BJ (cell line): ENCODE measurements around the gene NUPR2. TPM values are rescaled to one million over a fixed set of nuclear protein-coding genes. Genes with fewer than 3 reads are reported as not detected.
"Not testable (repeated sequence)": the region's sequence is repeated elsewhere in the genome, so short reads cannot be mapped to it uniquely, and the experiment has no call there.

ENCODE experiments used
- CTCF ChIA-PET: fragments of 350-600 bp; formaldehyde crosslinking; extraction: SDS; loops from one replicate; lab custom pipeline; 2021; ENCODE audit warnings: antibody characterized with exemption, inconsistent platforms; lab: Yijun Ruan, JAX
- POLR2A ChIA-PET: fragments of 300-600 bp; sonication (Branson Sonifier 250); formaldehyde crosslinking; extraction: SDS; loops from one replicate; lab custom pipeline; 2021; ENCODE audit warnings: antibody characterized with exemption; lab: Charles Lee
- DNase-seq: peaks from one replicate; pipeline ENCODE4 v3.0.0-alpha.2; 2011; ENCODE audit warnings: low read depth
- H3K27me3 ChIP-seq: 2 replicates; pipeline ENCODE4 v1.6.0; 2011; ENCODE audit warnings: low read length; ENCODE audit not compliant: control insufficient read depth, insufficient read depth
- H3K36me3 ChIP-seq: 2 replicates; pipeline ENCODE4 v1.5.1; 2011; ENCODE audit warnings: low read length; ENCODE audit not compliant: control insufficient read depth, insufficient read depth
- H3K4me3 ChIP-seq: 2 replicates; pipeline ENCODE4 v1.5.1; 2011; ENCODE audit warnings: low read depth, mild to moderate bottlenecking, control low read depth, low read length
- polyA plus RNA-seq: library from polyadenylated mRNA; depleted of rRNA; stranded (reverse); fragments of >200 nt; gene quantifications from 2 replicates; pipeline ENCODE4 v1.2.3, GENCODE V29; 2011
- TF ChIP-seq, protein P1 (sequence below): IDR thresholded peaks from 2 replicates; pipeline ENCODE4 v1.5.1; 2011; ENCODE audit warnings: low read depth, mild to moderate bottlenecking, control low read depth, inconsistent platforms, low read length, moderate library complexity; ENCODE audit not compliant: insufficient read depth

Gene NUPR2
- polyA plus RNA-seq, 1 experiment = not detected

DNA sequence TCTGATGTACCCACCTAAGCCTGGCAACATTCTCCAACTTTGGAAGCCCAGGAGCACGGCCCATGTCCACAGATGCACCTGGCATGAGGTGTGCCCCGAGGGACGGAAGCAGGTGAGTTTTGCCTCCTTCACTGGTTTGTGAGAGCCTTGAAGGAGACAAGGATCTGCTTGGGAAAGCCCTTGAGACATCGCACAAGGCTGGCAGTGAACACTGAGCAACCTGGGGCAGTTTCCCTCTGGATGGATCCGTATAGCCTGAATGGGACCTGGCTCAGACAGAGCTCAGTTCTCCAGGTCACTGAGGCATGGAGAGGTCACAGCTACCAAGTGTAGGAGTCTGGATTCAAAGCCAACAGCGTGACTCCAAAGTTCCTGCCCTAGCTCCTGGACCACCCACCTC lies 8.8 kb upstream of the NUPR2 start:
- no peak for DNase-seq
- ChIA-PET POLR2A (no interaction called here), CTCF (no interaction called here)
- TF ChIP-seq, protein P1, sequence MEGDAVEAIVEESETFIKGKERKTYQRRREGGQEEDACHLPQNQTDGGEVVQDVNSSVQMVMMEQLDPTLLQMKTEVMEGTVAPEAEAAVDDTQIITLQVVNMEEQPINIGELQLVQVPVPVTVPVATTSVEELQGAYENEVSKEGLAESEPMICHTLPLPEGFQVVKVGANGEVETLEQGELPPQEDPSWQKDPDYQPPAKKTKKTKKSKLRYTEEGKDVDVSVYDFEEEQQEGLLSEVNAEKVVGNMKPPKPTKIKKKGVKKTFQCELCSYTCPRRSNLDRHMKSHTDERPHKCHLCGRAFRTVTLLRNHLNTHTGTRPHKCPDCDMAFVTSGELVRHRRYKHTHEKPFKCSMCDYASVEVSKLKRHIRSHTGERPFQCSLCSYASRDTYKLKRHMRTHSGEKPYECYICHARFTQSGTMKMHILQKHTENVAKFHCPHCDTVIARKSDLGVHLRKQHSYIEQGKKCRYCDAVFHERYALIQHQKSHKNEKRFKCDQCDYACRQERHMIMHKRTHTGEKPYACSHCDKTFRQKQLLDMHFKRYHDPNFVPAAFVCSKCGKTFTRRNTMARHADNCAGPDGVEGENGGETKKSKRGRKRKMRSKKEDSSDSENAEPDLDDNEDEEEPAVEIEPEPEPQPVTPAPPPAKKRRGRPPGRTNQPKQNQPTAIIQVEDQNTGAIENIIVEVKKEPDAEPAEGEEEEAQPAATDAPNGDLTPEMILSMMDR = no peak
- Histone ChIP-seq H3K36me3 (no peaks in the 10 kb centered on the region), H3K4me3 (no peak overlapping the region), H3K27me3 (no peaks in the 10 kb centered on the region)

DNA sequence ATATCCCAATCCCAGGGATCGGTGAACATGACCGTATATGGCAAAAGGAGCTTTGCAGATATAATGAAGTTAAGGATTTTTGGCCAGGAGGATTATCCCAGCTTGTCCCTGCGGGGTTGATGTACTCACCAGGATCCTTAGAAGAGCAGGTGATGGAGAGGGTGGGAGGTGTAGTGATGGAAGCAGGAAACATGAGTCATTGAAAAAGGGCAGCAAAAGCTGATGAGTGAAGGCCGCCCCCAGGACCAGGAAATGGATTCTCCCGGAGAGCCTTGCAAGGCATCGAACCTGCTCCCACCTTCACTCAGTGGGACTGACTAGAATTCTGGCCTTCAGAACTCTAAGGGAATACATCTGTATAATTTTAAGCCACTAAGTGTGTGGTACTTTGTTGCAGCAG lies 5.2 kb upstream of the NUPR2 start:
- H3K4me3 ChIP-seq = no peak overlapping the region
- TF ChIP-seq, protein P1 = no peak
- ChIA-PET CTCF (no interaction called here), POLR2A (no interaction called here)
- H3K36me3 ChIP-seq = no peaks in the 10 kb centered on the region
- no peak for DNase-seq
- H3K27me3 ChIP-seq = no peaks in the 10 kb centered on the region

DNA sequence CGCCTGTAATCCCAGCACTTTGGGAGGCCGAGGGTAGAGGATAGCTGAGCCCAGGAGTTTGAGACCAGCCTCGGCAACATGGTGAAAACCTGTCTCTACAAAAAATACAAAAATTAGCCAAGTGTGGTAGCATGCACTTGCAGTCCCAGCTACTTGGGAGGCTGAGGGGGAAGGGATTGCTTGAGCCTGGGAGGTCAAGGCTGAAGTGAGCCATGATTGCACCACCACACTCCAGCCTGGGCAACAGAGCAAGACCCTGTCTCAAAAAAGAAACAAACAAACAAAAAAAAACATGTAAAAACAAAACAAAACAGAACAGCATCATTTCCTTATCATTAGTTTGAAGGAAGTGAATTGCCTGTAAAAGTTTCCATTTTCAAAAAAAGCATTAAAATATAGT lies 4.0 kb downstream of the NUPR2 start:
- H3K4me3 ChIP-seq, POLR2A ChIA-PET, DNase-seq, H3K36me3 ChIP-seq, CTCF ChIA-PET, H3K27me3 ChIP-seq: not testable (repeated sequence)

DNA sequence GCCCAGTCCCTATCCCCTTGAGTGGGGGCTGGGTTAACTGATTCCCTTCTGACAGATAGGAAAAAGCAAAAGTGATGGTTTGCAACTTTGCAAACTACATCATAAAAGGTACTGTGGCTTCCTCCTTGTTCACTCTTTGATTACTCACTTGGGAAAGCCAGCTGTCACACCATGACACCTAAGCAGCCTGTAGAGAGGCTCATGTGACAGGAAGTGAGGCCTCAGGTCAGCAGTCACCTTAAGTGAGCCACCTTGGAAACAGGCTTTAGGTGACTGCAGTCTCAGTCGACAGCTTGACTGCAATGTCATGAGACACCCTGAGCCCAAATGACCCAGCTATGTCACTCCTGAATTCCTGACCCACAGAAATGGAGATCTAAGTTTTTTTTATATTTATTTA lies 5.6 kb downstream of the NUPR2 start:
- ChIA-PET POLR2A (no interaction called here), CTCF (no interaction called here)
- TF ChIP-seq, protein P1 = no peak
- Histone ChIP-seq H3K27me3 (no peaks in the 10 kb centered on the region), H3K36me3 (no peaks in the 10 kb centered on the region), H3K4me3 (no peak overlapping the region)
- DNase-seq = no peak

DNA sequence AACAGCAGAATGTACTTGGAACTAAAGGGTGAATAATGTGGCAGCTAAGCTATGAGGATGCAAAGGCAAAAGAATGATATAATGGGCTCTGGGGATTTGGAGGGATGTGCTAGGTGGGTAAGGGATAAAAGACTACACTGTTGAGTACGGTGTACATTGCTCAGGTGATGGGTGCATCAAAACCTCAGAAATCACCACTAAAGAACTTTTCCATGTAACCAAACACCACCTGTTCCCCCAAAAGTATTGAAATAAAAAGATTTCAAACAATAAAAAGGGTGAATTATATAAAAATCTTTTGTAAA lies 8.3 kb downstream of the NUPR2 start:
- ChIA-PET CTCF (no interaction called here), POLR2A (no interaction called here)
- no peak for DNase-seq
- H3K27me3 ChIP-seq = no peaks in the 10 kb centered on the region
- no peak overlapping the region for H3K4me3 ChIP-seq
- H3K36me3 ChIP-seq = peaks cover 5% of the 10 kb centered on the region
- TF ChIP-seq, protein P1 = no peak
